Tibial artery (tissue), 4 donors: ENCODE data around the gene CALB2.
"Not testable (repeated sequence)": the region's sequence is repeated elsewhere in the genome, so short reads cannot be mapped to it uniquely, and the experiment has no call there.

Experiments used
- DNase-seq, 2 donors: peaks; one replicate each; pipeline ENCODE4 v3.0.0-alpha.2; 2019
- H3K27ac ChIP-seq, 2 donors: fragments of 200-600 bp; sonication (generic) in 1 of 2; 1 replicate in 1 of 2; 2 replicates in 1 of 2; pipeline ENCODE4 v1.5.1; 2018 to 2019; ENCODE audit warnings: mild to moderate bottlenecking in 1 of 2
- H3K27me3 ChIP-seq, 2 donors: fragments of 200-600 bp; sonication (generic) in 1 of 2; one replicate each; pipeline versions ENCODE4 v1.5.1 to v1.6.0; 2016 to 2019
- H3K36me3 ChIP-seq, 3 donors: fragments of 200-600 bp; sonication (generic) in 2 of 3; one replicate each; pipeline ENCODE4 v1.5.1; 2016 to 2019; ENCODE audit warnings: mild to moderate bottlenecking in 2 of 3
- H3K4me1 ChIP-seq, 4 donors: fragments of 200-600 bp; sonication (generic) in 2 of 4; 1 replicate in 3 of 4; 2 replicates in 1 of 4; pipeline ENCODE4 v1.5.1; 2016 to 2019
- H3K4me3 ChIP-seq, 2 donors: fragments of 200-600 bp; sonication (generic) in 1 of 2; 1 replicate in 1 of 2; 2 replicates in 1 of 2; pipeline ENCODE4 v1.5.1; 2018 to 2019; ENCODE audit warnings: mild to moderate bottlenecking in 2 of 2
- H3K9me3 ChIP-seq, 3 donors: fragments of 200-600 bp; sonication (generic) in 1 of 3; one replicate each; pipeline ENCODE4 v1.5.1; 2016 to 2019
- intact Hi-C: fragments of 100-400 bp; cut with DNase I; formaldehyde crosslinking; loops from one replicate; pipeline ENCODE4 v1.15.0; 2023; ENCODE audit warnings: low total_unique reads
- TF ChIP-seq, protein P1 (sequence below), 2 experiments: fragments of 200-600 bp in 1 of 2; fragments of 450-650 bp in 1 of 2; IDR thresholded peaks; one replicate each; pipeline ENCODE4 v1.5.1; 2017 to 2019; ENCODE audit warnings: antibody characterized with exemption in 2 of 2, mild to moderate bottlenecking in 1 of 2, moderate library complexity in 1 of 2

The CALB2 gene

DNA sequence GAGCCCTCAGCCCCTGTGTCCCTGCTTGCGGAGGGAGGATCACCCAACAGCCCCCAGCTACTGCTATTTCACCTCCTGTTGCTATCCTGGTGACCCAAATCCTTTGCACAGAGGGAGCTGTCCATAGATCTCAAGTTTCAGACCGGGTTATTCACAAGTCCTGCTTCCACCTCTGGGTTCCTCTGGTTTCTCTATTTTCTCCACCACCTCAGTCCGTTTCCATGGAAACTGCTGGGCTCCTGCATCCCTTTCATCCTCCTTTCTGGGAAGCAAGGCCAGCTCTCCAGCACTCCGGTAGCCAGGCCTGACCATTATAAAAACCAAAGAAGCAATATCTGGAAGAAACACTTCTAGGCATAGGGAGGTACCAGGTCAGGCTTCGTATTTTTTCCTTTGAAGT lies 4.8 kb upstream of the CALB2 start:
- no peak for DNase-seq
- H3K27ac ChIP-seq: no peak overlapping the region
- peaks cover 0 to 14% (median 7%) of the 10 kb centered on the region in 4 donors for H3K4me1 ChIP-seq
- no peaks in the 10 kb centered on the region for H3K36me3 ChIP-seq
- peaks cover 0 to 13% of the 10 kb centered on the region in 2 donors for H3K27me3 ChIP-seq
- H3K9me3 ChIP-seq: no peaks in the 10 kb centered on the region
- intact Hi-C loops: no loop called here
- H3K4me3 ChIP-seq: no peak overlapping the region
- TF ChIP-seq, protein P1, sequence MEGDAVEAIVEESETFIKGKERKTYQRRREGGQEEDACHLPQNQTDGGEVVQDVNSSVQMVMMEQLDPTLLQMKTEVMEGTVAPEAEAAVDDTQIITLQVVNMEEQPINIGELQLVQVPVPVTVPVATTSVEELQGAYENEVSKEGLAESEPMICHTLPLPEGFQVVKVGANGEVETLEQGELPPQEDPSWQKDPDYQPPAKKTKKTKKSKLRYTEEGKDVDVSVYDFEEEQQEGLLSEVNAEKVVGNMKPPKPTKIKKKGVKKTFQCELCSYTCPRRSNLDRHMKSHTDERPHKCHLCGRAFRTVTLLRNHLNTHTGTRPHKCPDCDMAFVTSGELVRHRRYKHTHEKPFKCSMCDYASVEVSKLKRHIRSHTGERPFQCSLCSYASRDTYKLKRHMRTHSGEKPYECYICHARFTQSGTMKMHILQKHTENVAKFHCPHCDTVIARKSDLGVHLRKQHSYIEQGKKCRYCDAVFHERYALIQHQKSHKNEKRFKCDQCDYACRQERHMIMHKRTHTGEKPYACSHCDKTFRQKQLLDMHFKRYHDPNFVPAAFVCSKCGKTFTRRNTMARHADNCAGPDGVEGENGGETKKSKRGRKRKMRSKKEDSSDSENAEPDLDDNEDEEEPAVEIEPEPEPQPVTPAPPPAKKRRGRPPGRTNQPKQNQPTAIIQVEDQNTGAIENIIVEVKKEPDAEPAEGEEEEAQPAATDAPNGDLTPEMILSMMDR (IDR thresholded peaks at IDR 0.05): no peak

DNA sequence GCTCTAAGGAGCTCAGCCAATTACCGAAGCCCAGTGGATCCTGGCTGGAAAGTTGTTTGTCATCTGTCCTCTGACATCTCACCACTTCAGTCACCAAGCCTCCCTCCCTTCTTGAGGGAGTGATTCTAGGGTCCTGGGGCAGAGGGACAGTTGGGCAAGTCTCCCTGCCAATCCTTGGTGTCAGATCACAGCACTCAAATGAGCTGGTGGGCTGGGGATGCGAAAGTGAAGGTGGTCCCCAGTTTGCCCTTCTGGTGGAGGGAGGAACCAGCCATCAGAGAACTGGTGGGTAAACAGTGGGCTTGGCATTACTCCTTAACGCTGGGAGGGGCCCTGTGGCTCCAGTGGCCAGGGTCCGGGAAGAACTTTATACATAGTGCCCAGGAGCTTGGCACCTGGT lies 4.4 kb upstream of the CALB2 start:
- Histone ChIP-seq H3K27ac (no peak overlapping the region), H3K9me3 (no peaks in the 10 kb centered on the region), H3K27me3 (peaks cover 0 to 17% of the 10 kb centered on the region in 2 donors), H3K36me3 (no peaks in the 10 kb centered on the region), H3K4me3 (no peak overlapping the region), H3K4me1 (peaks cover 0 to 18% (median 10%) of the 10 kb centered on the region in 4 donors)
- TF ChIP-seq, protein P1 (IDR thresholded peaks at IDR 0.05): no peak
- intact Hi-C loops: no loop called here
- DNase-seq: no peak

DNA sequence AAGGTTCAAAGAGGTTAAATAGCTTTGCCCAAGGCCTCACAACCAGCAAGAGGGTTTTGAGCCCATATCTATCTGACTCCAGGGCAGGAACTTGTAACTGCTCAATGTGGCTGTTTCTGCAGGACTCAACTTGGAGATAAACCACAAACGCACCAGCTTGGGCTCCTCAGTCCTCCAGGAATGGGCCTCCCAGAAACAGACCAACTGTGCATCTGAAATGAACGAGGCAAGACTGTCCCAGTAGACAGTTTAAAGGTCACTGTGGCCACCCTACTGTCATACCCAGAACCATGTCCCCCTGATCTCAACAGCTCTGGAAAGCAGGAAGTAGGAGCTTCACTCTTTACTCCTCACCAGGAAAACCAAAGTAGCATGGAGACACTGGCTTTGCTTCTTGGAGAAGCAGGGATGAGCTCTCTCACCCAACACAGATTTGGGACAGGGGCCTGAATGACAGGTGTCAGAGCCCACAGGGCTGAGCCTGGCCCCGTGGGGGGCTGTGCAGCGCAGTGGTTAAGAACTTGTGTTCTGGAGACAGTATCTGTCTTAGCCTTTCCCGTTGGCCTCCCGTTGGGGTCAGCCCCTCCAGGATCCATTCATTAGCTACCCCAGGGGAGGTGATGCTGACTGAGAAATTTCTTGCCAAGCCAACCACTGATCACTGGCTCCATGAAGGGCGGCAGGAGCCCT lies 2.3 kb upstream of the CALB2 start:
- TF ChIP-seq, protein P1 (IDR thresholded peaks at IDR 0.05): no peak
- H3K27me3 ChIP-seq: peaks cover 0 to 29% of the 10 kb centered on the region in 2 donors
- no peak overlapping the region for H3K4me3 ChIP-seq
- no peak overlapping the region for H3K27ac ChIP-seq
- intact Hi-C loops: no loop called here
- H3K9me3 ChIP-seq: no peaks in the 10 kb centered on the region
- H3K36me3 ChIP-seq: no peaks in the 10 kb centered on the region
- no peak for DNase-seq
- peaks cover 0 to 19% (median 10%) of the 10 kb centered on the region in 4 donors for H3K4me1 ChIP-seq

DNA sequence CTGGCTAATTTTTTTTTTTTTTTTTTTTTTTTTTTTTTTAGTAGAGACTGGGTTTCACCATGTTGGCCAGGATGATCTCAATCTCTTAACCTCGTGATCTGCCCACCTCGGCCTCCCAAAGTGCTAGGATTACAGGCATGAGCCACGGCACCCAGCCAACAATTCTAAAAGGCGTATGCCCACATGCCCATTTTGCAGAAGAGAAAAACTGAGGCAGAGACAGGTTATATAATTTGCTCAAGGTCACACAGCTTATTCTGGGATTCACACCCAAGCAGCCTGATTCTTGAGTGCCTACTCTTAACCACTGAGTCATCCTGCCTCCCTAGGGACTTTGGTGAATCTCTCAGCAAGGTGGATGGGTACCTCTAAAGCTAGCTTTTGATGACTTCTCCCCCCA lies 1.6 kb upstream of the CALB2 start:
- Histone ChIP-seq H3K4me1 (peaks cover 0 to 19% (median 10%) of the 10 kb centered on the region in 4 donors), H3K27me3 (peaks cover 0 to 29% of the 10 kb centered on the region in 2 donors)
- H3K27ac ChIP-seq, intact Hi-C loops, H3K36me3 ChIP-seq, H3K4me3 ChIP-seq, DNase-seq, H3K9me3 ChIP-seq: not testable (repeated sequence)

DNA sequence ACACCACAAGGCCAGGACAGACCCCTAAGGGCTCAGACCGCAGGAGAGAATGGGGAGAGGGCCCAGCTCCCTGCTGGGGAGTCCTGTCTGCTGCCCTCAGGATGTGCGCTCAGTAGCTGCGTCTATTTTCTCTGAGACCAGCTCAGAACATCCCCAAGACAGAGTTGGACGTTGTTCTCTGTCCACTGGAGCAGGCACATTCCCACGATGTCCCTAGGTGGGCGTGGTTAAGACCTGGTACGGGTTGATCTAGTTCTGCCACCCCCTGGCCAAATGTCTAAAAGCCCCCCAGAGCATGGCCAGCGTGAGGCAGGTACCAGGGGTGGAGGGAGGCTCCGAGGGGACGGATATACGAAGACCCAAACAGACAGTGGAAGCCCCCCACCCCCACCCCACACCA lies 842 bp upstream of the CALB2 start:
- Histone ChIP-seq H3K9me3 (no peaks in the 10 kb centered on the region), H3K27me3 (peaks cover 0 to 29% of the 10 kb centered on the region in 2 donors), H3K36me3 (no peaks in the 10 kb centered on the region), H3K27ac (no peak overlapping the region), H3K4me3 (no peak overlapping the region), H3K4me1 (peaks cover 0 to 19% (median 10%) of the 10 kb centered on the region in 4 donors)
- DNase-seq: no peak
- TF ChIP-seq, protein P1 (IDR thresholded peaks at IDR 0.05): no peak
- intact Hi-C loops: no loop called here

DNA sequence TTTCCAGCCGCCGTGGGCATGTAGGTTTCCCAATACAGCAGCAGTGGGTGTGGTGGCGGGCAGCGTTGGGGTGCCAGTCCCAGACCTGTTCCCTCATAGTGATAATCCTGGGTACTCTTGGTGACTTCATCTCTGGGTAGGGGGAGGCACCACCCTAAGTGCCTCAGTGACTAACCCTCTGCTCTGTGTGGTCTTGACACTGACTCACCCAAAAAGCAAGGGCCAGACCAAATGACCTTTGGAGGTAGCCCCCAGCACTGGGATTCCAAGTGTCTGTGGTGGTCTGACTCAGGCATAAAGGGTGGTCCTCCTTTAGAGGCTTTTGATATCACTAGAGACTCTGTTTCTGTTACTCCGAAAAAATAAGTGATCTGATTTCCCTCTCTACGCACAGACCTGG lies 908 bp downstream of the CALB2 start:
- Histone ChIP-seq H3K27ac (no peak overlapping the region), H3K9me3 (no peaks in the 10 kb centered on the region), H3K36me3 (no peaks in the 10 kb centered on the region), H3K4me3 (no peak overlapping the region), H3K27me3 (peaks cover 0 to 37% of the 10 kb centered on the region in 2 donors), H3K4me1 (peaks cover 0 to 19% (median 10%) of the 10 kb centered on the region in 4 donors)
- TF ChIP-seq, protein P1 (IDR thresholded peaks at IDR 0.05): no peak
- intact Hi-C loops: no loop called here
- no peak for DNase-seq
